HG02840 (cell line): ENCODE data around the gene TAGLN3.

Experiments used
- ATAC-seq: cut with Tn5 transposase; IDR thresholded peaks from one replicate; pipeline ENCODE4 v1.9.1; 2021; ENCODE audit warnings: mild to moderate bottlenecking, moderate library complexity, moderate number of reproducible peaks; ENCODE audit not compliant: unreplicated experiment, low FRiP score

Gene TAGLN3

GRCh38 chr3:112042842-112043280, 44.1 kb downstream of the TAGLN3 start:
- ATAC-seq, result no peak

- ATAC-seq, result peak; percentile 90
These were observed 45.0 kb downstream of the TAGLN3 start for GRCh38 chr3:112043621-112044201.

- ATAC-seq, result no peak
These were observed 47.9 kb downstream of the TAGLN3 start for GRCh38 chr3:112046599-112046998.

GRCh38 chr3:112047264-112047663, 48.5 kb downstream of the TAGLN3 start:
- no peak for ATAC-seq

- no peak for ATAC-seq
These were observed 50.2 kb downstream of the TAGLN3 start for GRCh38 chr3:112048911-112049310.

- no peak for ATAC-seq
These were observed 54.5 kb downstream of the TAGLN3 start for GRCh38 chr3:112053229-112053628.

GRCh38 chr3:112056451-112056929, 57.8 kb downstream of the TAGLN3 start:
- ATAC-seq, result no peak

GRCh38 chr3:112059497-112059896, 60.8 kb downstream of the TAGLN3 start:
- no peak for ATAC-seq

GRCh38 chr3:112061152-112061551, 62.4 kb downstream of the TAGLN3 start:
- no peak for ATAC-seq
